SU-DHL-6 (cell line): ENCODE measurements around the gene ATG10.
"Not testable (repeated sequence)": the region's sequence is repeated elsewhere in the genome, so short reads cannot be mapped to it uniquely, and the experiment has no call there.

Experiments used
- H2AFZ ChIP-seq: fragments of 200-600 bp; sonication (generic); 2 replicates; pipeline ENCODE4 v1.6.1; 2014; ENCODE audit warnings: low read depth, mild to moderate bottlenecking, moderate library complexity, mixed read lengths, antibody characterized with exemption, low read length; ENCODE audit not compliant: severe bottlenecking
- H3F3A ChIP-seq: fragments of 200-600 bp; shearing (Covaris generic); 2 replicates; pipeline ENCODE4 v1.6.0; 2016; ENCODE audit warnings: antibody characterized with exemption, mild to moderate bottlenecking; ENCODE audit not compliant: insufficient read depth
- H3K27ac ChIP-seq: fragments of 200-600 bp; sonication (generic); 2 replicates; pipeline ENCODE4 v1.5.1; 2016; ENCODE audit warnings: low read depth, mild to moderate bottlenecking, low read length, moderate library complexity, mixed read lengths
- H3K27me3 ChIP-seq: fragments of 200-600 bp; sonication (generic), shearing (Covaris generic); 2 replicates; pipeline ENCODE4 v1.6.0; 2014; ENCODE audit warnings: mild to moderate bottlenecking, low read length
- H3K36me3 ChIP-seq: fragments of 200-600 bp; sonication (generic); 2 replicates; pipeline ENCODE4 v1.6.1; 2014; ENCODE audit warnings: mild to moderate bottlenecking, low read length, mixed read lengths
- H3K4me2 ChIP-seq: fragments of 300-600, 200-600 bp; shearing (Covaris generic), sonication (generic); 2 replicates; pipeline ENCODE4 v1.6.0; 2014; ENCODE audit warnings: low read length, low read depth, mild to moderate bottlenecking; ENCODE audit not compliant: poor library complexity, severe bottlenecking
- H3K4me3 ChIP-seq: fragments of 200-600 bp; sonication (generic); 2 replicates; pipeline ENCODE4 v1.5.1; 2014; ENCODE audit warnings: antibody characterized with exemption, low read length, mild to moderate bottlenecking, mixed read lengths; ENCODE audit not compliant: insufficient read depth, poor library complexity, severe bottlenecking
- H3K79me2 ChIP-seq: fragments of 200-600 bp; sonication (generic); 2 replicates; pipeline ENCODE4 v1.6.1; 2014; ENCODE audit warnings: mild to moderate bottlenecking, low read length, moderate library complexity; ENCODE audit not compliant: insufficient read depth
- H3K9ac ChIP-seq: fragments of 200-600 bp; sonication (generic); 2 replicates; pipeline ENCODE4 v1.7.0; 2014; ENCODE audit warnings: mild to moderate bottlenecking, low read length
- H3K9me2 ChIP-seq: fragments of 200-600 bp; sonication (generic); replicated peaks from 2 replicates; pipeline ENCODE4 v1.6.1; 2014; ENCODE audit warnings: low read length; ENCODE audit not compliant: insufficient read depth
- H3K9me3 ChIP-seq: fragments of 200-600 bp; sonication (generic); 2 replicates; pipeline ENCODE4 v1.6.1; 2014; ENCODE audit warnings: low read length, mixed read lengths; ENCODE audit not compliant: insufficient read depth
- H4K20me1 ChIP-seq: fragments of 200-600 bp; sonication (generic); 2 replicates; pipeline ENCODE4 v1.6.1; 2014; ENCODE audit warnings: low read depth, mild to moderate bottlenecking, antibody characterized with exemption, low read length, moderate library complexity, mixed read lengths
- EZH2phosphoT487 ChIP-seq: fragments of 200-600 bp; sonication (generic), shearing (Covaris generic); conservative IDR thresholded peaks from 2 replicates; pipeline ENCODE4 v1.6.1; 2018; ENCODE audit warnings: mild to moderate bottlenecking, antibody characterized with exemption, low read length, moderate library complexity, mixed read lengths
- TF ChIP-seq, protein P1 (sequence below): fragments of 200-600 bp; sonication (generic); IDR thresholded peaks from one replicate; pipeline ENCODE4 v1.5.1; 2017; ENCODE audit warnings: antibody characterized with exemption, mild to moderate bottlenecking, low read length, moderate library complexity; ENCODE audit not compliant: insufficient read depth, poor library complexity, severe bottlenecking

The ATG10 gene

DNA sequence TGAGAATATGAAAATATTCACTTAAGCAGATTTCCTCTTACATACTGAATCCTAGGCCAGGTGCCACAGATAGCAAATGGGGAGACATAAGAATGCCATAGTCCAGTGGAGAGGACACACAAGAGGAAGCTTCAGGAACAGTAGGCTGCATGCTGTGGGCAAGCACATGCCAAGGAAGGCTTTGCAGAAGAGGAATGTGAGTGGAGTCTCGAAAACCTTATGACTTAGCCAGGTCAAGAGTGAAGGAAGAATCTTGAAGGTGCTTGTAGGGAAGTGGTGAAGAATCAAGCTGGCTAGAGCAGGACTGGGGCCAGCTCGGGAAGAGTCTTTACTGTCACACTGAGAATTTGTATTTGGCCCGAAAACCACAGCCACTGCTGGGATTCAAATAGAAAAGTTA lies 285.9 kb downstream of the ATG10 start:
- no peak overlapping the region for H3K4me2 ChIP-seq
- H3K4me3 ChIP-seq = no peak overlapping the region
- H3K27me3 ChIP-seq = no peaks in the 10 kb centered on the region
- no peaks in the 10 kb centered on the region for H3K9me2 ChIP-seq
- H3K79me2 ChIP-seq = no peaks in the 10 kb centered on the region
- TF ChIP-seq, protein P1, sequence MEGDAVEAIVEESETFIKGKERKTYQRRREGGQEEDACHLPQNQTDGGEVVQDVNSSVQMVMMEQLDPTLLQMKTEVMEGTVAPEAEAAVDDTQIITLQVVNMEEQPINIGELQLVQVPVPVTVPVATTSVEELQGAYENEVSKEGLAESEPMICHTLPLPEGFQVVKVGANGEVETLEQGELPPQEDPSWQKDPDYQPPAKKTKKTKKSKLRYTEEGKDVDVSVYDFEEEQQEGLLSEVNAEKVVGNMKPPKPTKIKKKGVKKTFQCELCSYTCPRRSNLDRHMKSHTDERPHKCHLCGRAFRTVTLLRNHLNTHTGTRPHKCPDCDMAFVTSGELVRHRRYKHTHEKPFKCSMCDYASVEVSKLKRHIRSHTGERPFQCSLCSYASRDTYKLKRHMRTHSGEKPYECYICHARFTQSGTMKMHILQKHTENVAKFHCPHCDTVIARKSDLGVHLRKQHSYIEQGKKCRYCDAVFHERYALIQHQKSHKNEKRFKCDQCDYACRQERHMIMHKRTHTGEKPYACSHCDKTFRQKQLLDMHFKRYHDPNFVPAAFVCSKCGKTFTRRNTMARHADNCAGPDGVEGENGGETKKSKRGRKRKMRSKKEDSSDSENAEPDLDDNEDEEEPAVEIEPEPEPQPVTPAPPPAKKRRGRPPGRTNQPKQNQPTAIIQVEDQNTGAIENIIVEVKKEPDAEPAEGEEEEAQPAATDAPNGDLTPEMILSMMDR = no peak
- TF ChIP-seq EZH2phosphoT487 = no peak
- H3F3A ChIP-seq = no peaks in the 10 kb centered on the region; the same call in 1 of the 2 replicates
- no peaks in the 10 kb centered on the region for H3K9me3 ChIP-seq
- no peak overlapping the region for H3K9ac ChIP-seq
- no peaks in the 10 kb centered on the region for H4K20me1 ChIP-seq
- no peak overlapping the region for H2AFZ ChIP-seq
- no peak overlapping the region for H3K27ac ChIP-seq
- no peaks in the 10 kb centered on the region for H3K36me3 ChIP-seq

DNA sequence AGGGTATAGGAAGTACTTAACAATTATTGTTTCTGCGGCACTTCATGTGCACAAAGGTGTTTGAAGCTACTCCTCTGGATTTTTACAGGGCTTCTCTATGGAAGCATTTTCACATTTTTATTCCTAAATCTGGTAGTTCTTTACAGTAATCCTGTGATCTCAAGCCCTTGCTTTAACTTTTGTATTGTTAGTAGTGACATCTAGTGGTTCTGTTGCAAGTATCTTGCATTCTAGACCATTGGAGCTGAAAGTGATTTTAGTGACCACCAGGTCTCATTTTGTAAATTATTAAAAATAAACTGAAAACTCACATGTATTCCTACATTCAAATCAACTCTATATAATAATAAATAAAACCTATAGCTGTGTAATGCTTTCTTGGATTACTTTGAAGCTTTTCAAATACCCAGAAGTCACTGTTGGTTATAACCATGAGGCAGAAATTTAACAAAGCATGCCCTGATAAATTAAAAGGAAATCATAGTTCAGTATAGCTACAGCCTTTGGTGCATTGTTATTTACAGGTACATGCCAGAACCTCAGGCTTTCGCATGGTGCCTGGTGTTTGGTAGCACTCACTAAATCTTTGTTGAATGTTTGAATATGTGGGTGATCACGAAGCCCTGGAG lies 287.5 kb downstream of the ATG10 start:
- Histone ChIP-seq H3K4me2 (no peak overlapping the region), H3K79me2 (no peaks in the 10 kb centered on the region), H3K9me3 (no peaks in the 10 kb centered on the region), H3F3A (no peaks in the 10 kb centered on the region; the same call in 1 of the 2 replicates), H3K36me3 (no peaks in the 10 kb centered on the region), H3K27me3 (no peaks in the 10 kb centered on the region), H3K27ac (no peak overlapping the region), H2AFZ (no peak overlapping the region), H3K4me3 (no peak overlapping the region), H4K20me1 (no peaks in the 10 kb centered on the region), H3K9ac (no peak overlapping the region), H3K9me2 (no peaks in the 10 kb centered on the region)
- TF ChIP-seq EZH2phosphoT487 = no peak
- TF ChIP-seq, protein P1 = peak; percentile 46

DNA sequence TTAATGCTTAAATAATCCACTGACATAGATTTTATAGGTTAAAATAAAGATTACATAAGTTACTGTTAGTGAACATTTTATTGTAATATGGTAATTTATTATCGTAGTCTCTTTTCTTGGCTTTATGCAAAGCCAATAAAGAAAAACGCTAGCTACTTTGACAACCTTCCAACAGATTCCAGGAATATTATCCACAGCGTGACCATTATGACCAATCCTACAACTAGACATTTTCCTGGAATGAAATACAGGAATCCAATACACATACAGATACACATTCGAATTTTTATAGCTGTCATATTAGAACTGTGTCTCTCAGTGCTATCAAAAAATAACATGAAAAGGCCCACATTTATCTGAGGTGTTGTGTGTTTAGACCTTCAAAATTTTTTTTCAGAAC lies 293.2 kb downstream of the ATG10 start:
- 0 out of 2 replicates have a peak, but pooled peaks cover 5% of the 10 kb centered on the region for H3K36me3 ChIP-seq
- no peaks in the 10 kb centered on the region for H3K27me3 ChIP-seq
- H3K9ac ChIP-seq = no peak overlapping the region
- no peak overlapping the region for H3K27ac ChIP-seq
- no peak overlapping the region for H3K4me2 ChIP-seq
- H3K79me2 ChIP-seq = no peaks in the 10 kb centered on the region
- no peaks in the 10 kb centered on the region for H3F3A ChIP-seq
- no peaks in the 10 kb centered on the region for H4K20me1 ChIP-seq
- H3K9me2 ChIP-seq = no peaks in the 10 kb centered on the region
- H3K4me3 ChIP-seq = no peak overlapping the region
- no peak overlapping the region for H2AFZ ChIP-seq
- H3K9me3 ChIP-seq = peaks cover 9% of the 10 kb centered on the region; the same call in 1 of the 2 replicates
- no peak for TF ChIP-seq EZH2phosphoT487
- TF ChIP-seq, protein P1 = no peak

DNA sequence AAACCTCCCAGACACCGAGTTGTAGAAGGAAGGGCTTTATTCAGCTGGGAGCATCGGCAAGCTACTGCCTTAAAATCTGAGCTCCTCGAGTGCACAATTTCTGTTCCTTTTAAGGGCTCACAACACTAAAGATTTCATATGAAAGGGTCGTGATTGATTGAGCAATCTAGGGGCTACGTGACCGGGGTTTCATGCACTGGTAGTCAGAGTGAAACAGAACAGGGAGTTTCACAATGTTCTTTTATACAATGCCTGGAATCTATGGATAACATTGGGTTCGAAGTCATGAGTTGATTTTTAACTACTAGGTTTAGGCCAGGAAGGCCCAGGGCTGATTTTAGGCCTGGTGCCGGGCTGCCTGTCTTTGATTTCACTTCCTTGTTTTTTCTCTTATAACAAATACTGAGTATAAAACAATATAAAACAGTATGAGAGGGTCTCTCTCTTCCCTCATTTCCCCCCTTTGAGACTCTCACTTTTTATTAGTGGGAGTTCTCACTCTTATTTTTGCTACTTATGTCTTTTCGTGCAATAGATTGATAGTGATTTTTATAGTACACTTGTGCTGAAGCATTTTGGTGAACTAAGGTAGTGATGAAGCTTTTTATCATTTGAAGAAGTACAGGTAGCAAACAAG lies 295.6 kb downstream of the ATG10 start:
- H3K9me2 ChIP-seq, H3K9ac ChIP-seq, H3K9me3 ChIP-seq, H3K4me3 ChIP-seq, H3K4me2 ChIP-seq, H3K27me3 ChIP-seq, H3K27ac ChIP-seq, H3K79me2 ChIP-seq, H2AFZ ChIP-seq, H3K36me3 ChIP-seq, H4K20me1 ChIP-seq, H3F3A ChIP-seq: not testable (repeated sequence)

DNA sequence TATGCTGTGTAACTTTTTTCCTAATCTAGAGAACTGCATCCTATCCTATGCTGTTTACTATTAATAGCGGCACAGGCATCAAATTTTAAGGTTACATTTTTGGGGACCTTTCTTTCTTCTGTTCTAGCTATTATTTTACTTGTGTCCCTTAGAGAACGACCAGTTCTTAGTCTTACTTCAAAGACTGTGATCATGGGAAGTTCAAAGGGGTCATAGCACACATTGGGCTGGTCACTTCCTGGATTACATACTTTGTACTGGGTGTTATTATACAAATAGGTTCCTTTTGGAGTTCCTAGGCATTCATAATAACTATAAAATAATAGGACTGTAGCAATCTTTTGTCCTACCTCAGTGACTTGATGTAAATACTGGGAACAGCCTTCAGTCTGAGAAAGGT lies 297.5 kb downstream of the ATG10 start:
- H3K9ac ChIP-seq, H3K4me3 ChIP-seq, H3K9me2 ChIP-seq, H3K9me3 ChIP-seq, H3K27ac ChIP-seq, H4K20me1 ChIP-seq, H2AFZ ChIP-seq, H3K36me3 ChIP-seq, H3F3A ChIP-seq, H3K79me2 ChIP-seq, H3K4me2 ChIP-seq, H3K27me3 ChIP-seq: not testable (repeated sequence)
